A549 (cell line): Measurements from ENCODE around the gene FMO2. TPM values are rescaled to one million over a fixed set of nuclear protein-coding genes. Genes with fewer than 3 reads are reported as not detected.
"Not testable (repeated sequence)": the region's sequence is repeated elsewhere in the genome, so short reads cannot be mapped to it uniquely, and the experiment has no call there.

ENCODE experiments used
- ATAC-seq, 2 experiments: fragments of 200-7000 bp in 1 of 2; fragments of >200 bp in 1 of 2; cut with Nextera tagmentation in 1 of 2; cut with Tn5 transposase in 1 of 2; 3 replicates each; pipeline versions ENCODE4 v1.8.0 to v1.9.1; 2018 to 2020; ENCODE audit warnings: mild to moderate bottlenecking in 1 of 2, moderate library complexity in 1 of 2
- CTCF ChIA-PET: fragments of 300-600 bp; sonication (Branson Sonifier 250); formaldehyde crosslinking; extraction: SDS; loops from one replicate; lab custom pipeline; 2021; ENCODE audit warnings: antibody characterized with exemption, inconsistent platforms; lab: Yijun Ruan, JAX
- POLR2A ChIA-PET: fragments of 350-600 bp; formaldehyde crosslinking; extraction: SDS; loops from one replicate; lab custom pipeline; 2021; ENCODE audit warnings: antibody characterized with exemption, inconsistent platforms; lab: Yijun Ruan, JAX
- DNase-seq, 2 experiments: peaks; one replicate each; pipeline versions ENCODE4 v3.0.0 to v3.0.0-alpha.2; 2011 to 2016; ENCODE audit warnings: low read depth in 1 of 2, low spot score in 1 of 2
- FAIRE-seq: peaks from 2 replicates; lab custom pipeline; 2011; peaks lifted over from hg19 to GRCh38; lab: Jason Lieb, UNC
- H3K27ac ChIP-seq, 2 experiments: fragments of >200 bp; sonication (Bioruptor Twin); formaldehyde crosslinking; 3 replicates each; pipeline ENCODE4 v1.5.1; 2016 to 2017
- H3K4me1 ChIP-seq: fragments of >200 bp; sonication (Bioruptor Twin); formaldehyde crosslinking; 3 replicates; pipeline ENCODE4 v1.6.1; 2016
- H3K4me2 ChIP-seq: fragments of >200 bp; sonication (Bioruptor Twin); formaldehyde crosslinking; 3 replicates; pipeline ENCODE4 v1.6.1; 2016
- H3K4me3 ChIP-seq: fragments of >200 bp; sonication (Bioruptor Twin); formaldehyde crosslinking; 3 replicates; pipeline ENCODE4 v1.5.1; 2016
- H3K9me3 ChIP-seq: fragments of >200 bp; sonication (Bioruptor Twin); formaldehyde crosslinking; 3 replicates; pipeline ENCODE4 v1.6.1; 2016
- ATOH8 ChIP-seq: fragments of 250-450 bp; sonication (Bioruptor Pico); IDR thresholded peaks from 2 replicates; pipeline ENCODE4 v1.5.0; 2020; ENCODE audit warnings: low read depth, mild to moderate bottlenecking, moderate library complexity
- BCL3 ChIP-seq: fragments of >200 bp; sonication (Bioruptor Twin); formaldehyde crosslinking; IDR thresholded peaks from 3 replicates; pipeline ENCODE4 v1.6.1; 2016
- CBX2 ChIP-seq: fragments of 200-600 bp; sonication (generic); IDR thresholded peaks from 2 replicates; pipeline ENCODE4 v1.6.1; 2016; ENCODE audit warnings: low read depth, mild to moderate bottlenecking, borderline replicate concordance
- CBX8 ChIP-seq: fragments of 200-600 bp; sonication (generic); IDR thresholded peaks from 2 replicates; pipeline ENCODE4 v1.6.1; 2016
- CHD2 ChIP-seq: fragments of 150-350 bp; IDR thresholded peaks from 2 replicates; pipeline ENCODE4 v1.6.1; 2014; ENCODE audit warnings: low read length; ENCODE audit not compliant: partially characterized antibody
- EHF ChIP-seq: fragments of 250-450 bp; sonication (Bioruptor Pico); IDR thresholded peaks from 2 replicates; pipeline ENCODE4 v1.5.0; 2020; ENCODE audit warnings: mild to moderate bottlenecking
- EHMT2 ChIP-seq: fragments of 200-600 bp; sonication (generic); IDR thresholded peaks from 2 replicates; pipeline ENCODE4 v1.6.1; 2016; ENCODE audit warnings: antibody characterized with exemption, low read depth, mild to moderate bottlenecking, moderate library complexity
- ELK1 ChIP-seq: fragments of 150-350 bp; IDR thresholded peaks from 2 replicates; pipeline ENCODE4 v1.6.1; 2014; ENCODE audit warnings: low read depth, mild to moderate bottlenecking, low read length
- FOSB ChIP-seq: fragments of 250-450 bp; sonication (Bioruptor Pico); IDR thresholded peaks from 2 replicates; pipeline ENCODE4 v1.5.0; 2020; ENCODE audit warnings: mild to moderate bottlenecking, moderate library complexity
- FOSL2 ChIP-seq, 2 experiments: fragments of 450-650 bp in 1 of 2; fragments of >200 bp in 1 of 2; sonication (Bioruptor Twin) in 1 of 2; formaldehyde crosslinking; IDR thresholded peaks; 2 replicates each; pipeline versions ENCODE4 v1.5.0 to v1.6.1; 2016 to 2020; ENCODE audit warnings: mild to moderate bottlenecking in 1 of 2, moderate library complexity in 1 of 2
- HDAC2 ChIP-seq: fragments of 200-600 bp; sonication (generic); IDR thresholded peaks from 2 replicates; pipeline ENCODE4 v1.6.1; 2016
- HMGXB4 ChIP-seq: fragments of 250-450 bp; sonication (Bioruptor Pico); IDR thresholded peaks from 2 replicates; pipeline ENCODE4 v1.5.0; 2021; ENCODE audit warnings: mild to moderate bottlenecking, moderate library complexity, borderline replicate concordance
- HOXA7 ChIP-seq: fragments of 250-450 bp; sonication (Bioruptor Pico); IDR thresholded peaks from 2 replicates; pipeline ENCODE4 v1.5.0; 2020; ENCODE audit warnings: mild to moderate bottlenecking, moderate library complexity
- HOXB13 ChIP-seq: fragments of 250-450 bp; sonication (Bioruptor Pico); IDR thresholded peaks from 2 replicates; pipeline ENCODE4 v1.5.0; 2020; ENCODE audit warnings: low read depth, mild to moderate bottlenecking, moderate library complexity
- MAZ ChIP-seq: fragments of 150-350 bp; IDR thresholded peaks from 2 replicates; pipeline ENCODE4 v1.6.1; 2014; ENCODE audit warnings: antibody characterized with exemption, low read depth, low read length, borderline replicate concordance
- MYC ChIP-seq: IDR thresholded peaks from 2 replicates; pipeline ENCODE4 v1.6.1; 2012; ENCODE audit warnings: mild to moderate bottlenecking, inconsistent platforms, low read length, improper control_type of control experiment, borderline replicate concordance
- NFE2L2 ChIP-seq: fragments of 150-350 bp; conservative IDR thresholded peaks from 2 replicates; pipeline ENCODE4 v1.6.1; 2014; ENCODE audit warnings: low read length
- NPAS2 ChIP-seq: fragments of 250-450 bp; sonication (Bioruptor Pico); IDR thresholded peaks from 2 replicates; pipeline ENCODE4 v1.8.0; 2022; ENCODE audit warnings: mild to moderate bottlenecking, moderate library complexity, borderline replicate concordance
- NR3C1 ChIP-seq: fragments of >200 bp; sonication (Bioruptor Twin); formaldehyde crosslinking; IDR thresholded peaks from 3 replicates; pipeline ENCODE4 v1.6.1; 2017
- PHF8 ChIP-seq: fragments of 200-600 bp; sonication (generic); IDR thresholded peaks from 2 replicates; pipeline ENCODE4 v1.6.1; 2016; ENCODE audit warnings: low read depth, mild to moderate bottlenecking, antibody characterized with exemption, moderate library complexity, borderline replicate concordance
- POLR2A ChIP-seq: IDR thresholded peaks from 2 replicates; pipeline ENCODE4 v1.6.1; 2012; ENCODE audit warnings: mild to moderate bottlenecking, low read length
- RAD21 ChIP-seq, 2 experiments: fragments of >200 bp in 1 of 2; sonication (Bioruptor Twin) in 1 of 2; formaldehyde crosslinking in 1 of 2; IDR thresholded peaks in 1 of 2; conservative IDR thresholded peaks in 1 of 2; 2 replicates in 1 of 2; 3 replicates in 1 of 2; pipeline ENCODE4 v1.6.1; 2012 to 2018; ENCODE audit warnings: inconsistent platforms in 1 of 2
- RARB ChIP-seq: fragments of 250-450 bp; sonication (Bioruptor Pico); IDR thresholded peaks from 2 replicates; pipeline ENCODE4 v1.8.0; 2021; ENCODE audit warnings: mild to moderate bottlenecking, moderate library complexity
- RCOR1 ChIP-seq: fragments of 150-350 bp; IDR thresholded peaks from 2 replicates; pipeline ENCODE4 v1.6.1; 2014; ENCODE audit warnings: antibody characterized with exemption, low read length, low read depth
- REST ChIP-seq: fragments of 200-600 bp; sonication (generic); IDR thresholded peaks from 2 replicates; pipeline ENCODE4 v1.6.1; 2016; ENCODE audit warnings: antibody characterized with exemption, mild to moderate bottlenecking, moderate library complexity
- ZC3H11A ChIP-seq: fragments of 450-650 bp; IDR thresholded peaks from 2 replicates; pipeline ENCODE4 v1.6.1; 2014; ENCODE audit warnings: antibody characterized with exemption, mild to moderate bottlenecking
- ZFP36 ChIP-seq: fragments of 450-650 bp; IDR thresholded peaks from 2 replicates; pipeline ENCODE4 v1.6.1; 2014; ENCODE audit warnings: borderline replicate concordance; ENCODE audit not compliant: partially characterized antibody
- WGBS: methylation state at CpG from one replicate; pipeline ENCODE4 v1.1.6; 2017; ENCODE audit errors: missing lambda C conversion rate; 5-methylcytosine and 5-hydroxymethylcytosine counted together
- polyA plus RNA-seq, 4 experiments: library from polyadenylated mRNA; depleted of rRNA in 3 of 4; stranded (reverse); fragments of >200 nt; fragmentation: RNase III in 1 of 4; extraction: RNeasy Plus Mini Kit Qiagen cat#74134 plus additional on column Dnase treatment in 1 of 4; gene quantifications; 2 replicates in 3 of 4; 3 replicates in 1 of 4; pipeline ENCODE4 v1.2.3, GENCODE V29; 2011 to 2017

FMO2 gene
- polyA plus RNA-seq, 2 of the 4 experiments (the other 2 are of a cell fraction) = not detected

GRCh38 chr1:171231326-171231725, 46.2 kb downstream of the FMO2 start:
- TF ChIP-seq MYC (no peak), CBX8 (no peak), NFE2L2 (no peak), HOXB13 (CRISPR knock-in tag) (no peak), HOXA7 (no peak), REST (no peak), FOSB (no peak), MAZ (no peak), NR3C1 (no peak), ATOH8 (CRISPR knock-in tag) (no peak), BCL3 (no peak), EHMT2 (no peak), ZC3H11A (no peak), ELK1 (no peak), RCOR1 (no peak), NPAS2 (CRISPR knock-in tag) (no peak), HMGXB4 (CRISPR knock-in tag) (no peak), POLR2A (no peak)
- no peaks in the 10 kb centered on the region for H3K4me1 ChIP-seq
- ATAC-seq = no peak

GRCh38 chr1:171233183-171233582, 48.1 kb downstream of the FMO2 start:
- Histone ChIP-seq H3K4me2 (no peak overlapping the region), H3K27ac (no peak overlapping the region), H3K4me3 (no peak overlapping the region), H3K9me3 (no peaks in the 10 kb centered on the region), H3K4me1 (no peaks in the 10 kb centered on the region)
- CTCF ChIA-PET = no interaction called here
- WGBS = 8% methylated on average over 1 of the region's 1 CpG
- ATAC-seq (no peak), FAIRE-seq (no peak), DNase-seq (peak in 1 of 2 experiments; percentile 19)
- POLR2A ChIA-PET = no interaction called here
- no peak for TF ChIP-seq EHF (CRISPR knock-in tag)
- no peak for TF ChIP-seq RAD21 (conservative IDR thresholded peaks at IDR 0.05 in 1 of 2, IDR thresholded peaks at IDR 0.05 in 1 of 2)
- TF ChIP-seq FOSL2 (IDR thresholded peaks at IDR 0.05) = no peak
- no peak for TF ChIP-seq FOSL2 (CRISPR knock-in tag; IDR thresholded peaks at IDR 0.05)
- TF ChIP-seq NFE2L2 = no peak
- no peak for TF ChIP-seq RCOR1
- no peak for TF ChIP-seq NR3C1
- no peak for TF ChIP-seq CBX2
- TF ChIP-seq PHF8 = no peak
- TF ChIP-seq CHD2 = no peak
- no peak for TF ChIP-seq HDAC2
- TF ChIP-seq ZFP36 = no peak
- TF ChIP-seq RARB = no peak

More at GRCh38 chr1:171231326-171231725, 46.2 kb downstream of the FMO2 start:
- no peak overlapping the region for H3K27ac ChIP-seq
- no peak for DNase-seq
- no peak for FAIRE-seq
- POLR2A ChIA-PET = no interaction called here
- no peaks in the 10 kb centered on the region for H3K9me3 ChIP-seq
- CTCF ChIA-PET = interaction anchor here (0.7 kb wide), 1 partner anchor 30 kb away, joined by 3 read pairs; no protein-coding TSS in a partner anchor
- H3K4me3 ChIP-seq = no peak overlapping the region
- no peak overlapping the region for H3K4me2 ChIP-seq

GRCh38 chr1:171236231-171236630, 51.1 kb downstream of the FMO2 start:
- H3K4me2 ChIP-seq, H3K9me3 ChIP-seq, DNase-seq, FAIRE-seq, POLR2A ChIA-PET, H3K27ac ChIP-seq, H3K4me1 ChIP-seq, H3K4me3 ChIP-seq, ATAC-seq: not testable (repeated sequence)
- CTCF ChIA-PET = interaction anchor here (1.0 to 1.2 kb wide), 2 partner anchors 9 to 10 kb away, joined by 5 to 8 read pairs; no protein-coding TSS in a partner anchor
- 75% methylated on average over 4 of the region's 4 CpGs for WGBS
